Small intestine (tissue), 16 donors: ENCODE results near the gene CCNT2. TPM values are rescaled to one million over a fixed set of nuclear protein-coding genes. Genes with fewer than 3 reads are reported as not detected.

Experiments
- DNase-seq, 2 donors: peaks; one replicate each; pipeline versions ENCODE4 v3.0.0 to v3.0.0-alpha.2; 2013
- FAIRE-seq: peaks from 2 replicates; lab custom pipeline; 2012; peaks lifted over from hg19 to GRCh38; lab: Jason Lieb, UNC
- H3K27ac ChIP-seq, 3 donors: one replicate each; pipeline ENCODE4 v1.5.1; 2013; ENCODE audit warnings: low read length in 2 of 3, mild to moderate bottlenecking in 2 of 3, control low read depth in 1 of 3, inconsistent platforms in 1 of 3, low read depth in 1 of 3, moderate library complexity in 1 of 3
- H3K27me3 ChIP-seq, 3 donors: one replicate each; pipeline ENCODE4 v1.6.1; 2013; ENCODE audit warnings: low read length in 3 of 3, inconsistent platforms in 1 of 3; ENCODE audit not compliant: control insufficient read depth in 3 of 3, insufficient read depth in 3 of 3
- H3K36me3 ChIP-seq, 3 donors: one replicate each; pipeline ENCODE4 v1.6.1; 2013; ENCODE audit warnings: low read length in 3 of 3, inconsistent platforms in 1 of 3, low read depth in 1 of 3, mild to moderate bottlenecking in 1 of 3, moderate library complexity in 1 of 3; ENCODE audit not compliant: control insufficient read depth in 3 of 3, insufficient read depth in 2 of 3
- H3K4me1 ChIP-seq, 3 donors: one replicate each; pipeline ENCODE4 v1.6.1; 2013; ENCODE audit warnings: low read length in 2 of 3, inconsistent platforms in 1 of 3, low read depth in 1 of 3, mild to moderate bottlenecking in 1 of 3, moderate library complexity in 1 of 3; ENCODE audit not compliant: control insufficient read depth in 3 of 3, insufficient read depth in 2 of 3
- H3K4me3 ChIP-seq, 3 donors: one replicate each; pipeline ENCODE4 v1.5.1; 2013; ENCODE audit warnings: low read length in 3 of 3, control low read depth in 1 of 3, inconsistent platforms in 1 of 3, low read depth in 1 of 3, mild to moderate bottlenecking in 1 of 3, moderate library complexity in 1 of 3
- H3K9me3 ChIP-seq, 2 donors: one replicate each; pipeline ENCODE4 v1.6.1; 2013; ENCODE audit warnings: low read depth in 1 of 2, low read length in 1 of 2; ENCODE audit not compliant: control insufficient read depth in 2 of 2, insufficient read depth in 1 of 2
- WGBS, 3 donors: extraction: QIAGEN DNeasy Blood & Tissue Kit; methylation state at CpG; one replicate each; pipeline ENCODE4 v1.1.7; 2013; 5-methylcytosine and 5-hydroxymethylcytosine counted together
- long read RNA-seq, 10 donors: transcript quantifications; one replicate each; lab custom pipeline, GENCODE V29; 2026
- polyA plus RNA-seq, 4 donors: library from polyadenylated mRNA; stranded (reverse) in 3 of 4; unstranded in 1 of 4; fragments of 200-250 nt in 3 of 4; fragments of 120-200 nt in 1 of 4; gene quantifications; one replicate each; pipeline versions ENCODE4 v1.2.1 to v1.2.3, GENCODE V29; 2013
- donor health status: healthy with polysubstance abuse.
- donor health status: control.
- donor health status: control.
- donor health status: Bipolar disorder and iron deficiency.
- donor health status: healthy.

CCNT2 gene
- polyA plus RNA-seq = 10 to 100 TPM in 2 of 4 donors, 1 to 10 TPM in 2; 5.4 to 41.5 (median 9.3) TPM
- long read RNA-seq, donor 1 = 0 reads
- long read RNA-seq, donor 2, full-length matches to known transcripts = 4 of 4 reads
- long read RNA-seq, donor 2, partial matches to known transcripts = 0 of 4 reads
- long read RNA-seq, donor 2, other reads (novel, unspliced or antisense) = 0 of 4 reads
- long read RNA-seq, donor 3, full-length matches to known transcripts = 13 of 13 reads
- long read RNA-seq, donor 3, partial matches to known transcripts = 0 of 13 reads
- long read RNA-seq, donor 3, other reads (novel, unspliced or antisense) = 0 of 13 reads
- long read RNA-seq, donor 4 = 0 reads
- long read RNA-seq, donor 5, full-length matches to known transcripts = 4 of 4 reads
- long read RNA-seq, donor 5, partial matches to known transcripts = 0 of 4 reads
- long read RNA-seq, donor 5, other reads (novel, unspliced or antisense) = 0 of 4 reads
- long read RNA-seq, donor 6, full-length matches to known transcripts = 3 of 3 reads
- long read RNA-seq, donor 6, partial matches to known transcripts = 0 of 3 reads
- long read RNA-seq, donor 6, other reads (novel, unspliced or antisense) = 0 of 3 reads
- long read RNA-seq, donor 7 = 0 reads
- long read RNA-seq, donor 8 = 0 reads
- long read RNA-seq, donor 9, partial matches to known transcripts = 0 of 1 reads
- long read RNA-seq, donor 9, other reads (novel, unspliced or antisense) = 0 of 1 reads
- long read RNA-seq, donor 10, full-length matches to known transcripts = 10 of 15 reads
- long read RNA-seq, donor 10, partial matches to known transcripts = 5 of 15 reads
- long read RNA-seq, donor 10, other reads (novel, unspliced or antisense) = 0 of 15 reads

DNA sequence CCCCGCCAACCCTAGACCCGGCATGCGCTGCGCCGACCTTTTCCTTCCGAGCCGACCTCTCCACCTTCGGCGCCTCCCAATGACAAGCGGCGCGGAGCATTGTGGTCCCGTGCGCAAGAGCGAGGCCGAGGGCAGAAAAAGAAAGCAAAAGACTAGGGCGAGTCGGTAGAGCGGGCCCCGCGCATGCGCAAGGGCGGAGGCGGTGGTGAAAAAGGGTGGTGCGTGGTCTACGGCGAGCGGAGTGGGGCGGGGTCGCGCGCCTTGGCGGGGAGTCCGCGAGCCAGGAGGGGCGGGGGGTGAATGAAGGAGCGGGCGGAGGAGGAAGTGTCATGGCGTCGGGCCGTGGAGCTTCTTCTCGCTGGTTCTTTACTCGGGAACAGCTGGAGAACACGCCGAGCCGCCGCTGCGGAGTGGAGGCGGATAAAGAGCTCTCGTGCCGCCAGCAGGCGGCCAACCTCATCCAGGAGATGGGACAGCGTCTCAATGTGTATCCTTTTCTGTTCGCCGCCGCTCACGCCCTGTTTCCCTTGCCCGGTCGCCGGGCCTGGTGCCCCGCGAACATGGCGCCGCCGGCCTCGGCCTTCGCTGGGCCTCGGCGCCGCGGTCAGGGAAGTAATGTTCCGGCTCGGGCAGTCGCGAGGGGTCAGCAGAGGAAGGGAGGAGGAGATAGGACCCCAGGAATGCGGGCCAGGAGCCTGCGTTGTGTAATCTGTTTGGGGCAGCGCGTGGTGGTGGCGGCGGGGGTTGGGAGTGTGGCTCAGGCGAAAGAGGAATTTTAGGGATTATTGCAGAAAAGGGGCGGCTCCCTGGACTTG, at the start of gene CCNT2:
Gene CCNT2, plus strand, starts transcription at position 297 of the 815 bp plus-strand sequence. Its CDS starts 33 bp downstream, at position 330.
- Histone ChIP-seq H3K4me3 (peak within 1 kb of the TSS; percentile 88 to 96 (median 91)), H3K36me3 (peaks cover 0 to 4% (median 2%) of the 10 kb centered on the region in 3 donors), H3K27ac (peak within 1 kb of the TSS; percentile 98 to 100 (median 99)), H3K27me3 (no peaks in the 10 kb centered on the region), H3K9me3 (no peaks in the 10 kb centered on the region), H3K4me1 (peaks cover 0 to 4% (median 0%) of the 10 kb centered on the region in 3 donors)
- WGBS, 3 donors = 0% methylated on average over 55 to 83 of the region's 83 CpGs
- DNase-seq = peak; percentile 99 to 100
- FAIRE-seq = no peak

DNA sequence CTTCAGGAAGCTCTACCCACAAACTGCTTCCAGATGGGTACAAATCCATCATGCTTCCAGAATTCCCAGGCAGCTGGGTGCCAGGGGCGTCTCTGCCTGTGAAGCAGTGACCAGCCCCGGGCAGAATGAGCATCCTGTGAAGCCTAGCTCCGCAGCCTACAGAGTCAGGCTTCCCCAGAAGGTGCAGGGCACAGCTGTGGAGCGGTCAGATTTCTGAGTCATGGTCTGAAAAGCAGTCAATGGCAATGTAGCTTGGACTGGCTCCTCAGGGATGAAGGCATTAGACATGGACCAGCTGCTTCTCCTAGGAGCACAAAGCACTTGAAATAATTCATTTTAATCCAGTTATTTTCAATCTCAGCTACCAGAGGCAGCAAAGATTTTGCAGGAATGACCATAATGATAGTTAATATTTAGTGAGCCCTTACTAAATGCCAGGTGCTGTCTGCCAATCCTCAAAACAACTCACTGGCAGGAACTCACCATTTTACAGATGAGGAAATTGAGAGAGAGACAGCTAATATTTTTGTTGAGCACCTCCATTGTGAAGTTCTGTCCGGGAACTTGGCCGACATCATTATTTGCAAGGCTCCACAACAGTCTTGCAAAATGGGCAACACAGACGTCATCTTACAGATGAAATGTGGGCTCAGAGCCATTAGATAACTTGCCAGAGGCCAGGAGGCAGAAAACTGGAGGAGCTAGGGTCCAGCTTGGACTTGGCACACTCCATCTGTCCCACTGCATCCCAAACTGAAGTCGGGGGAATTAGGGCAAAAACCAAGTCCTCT, 48.5 kb upstream of the CCNT2 start:
- no peaks in the 10 kb centered on the region for H3K27me3 ChIP-seq
- no peaks in the 10 kb centered on the region for H3K9me3 ChIP-seq
- H3K27ac ChIP-seq = no peak overlapping the region
- WGBS, 3 donors = 79 to 82% (median 82%) methylated on average over 8 of the region's 8 CpGs
- H3K4me3 ChIP-seq = no peak overlapping the region
- DNase-seq (no peak), FAIRE-seq (no peak)
- no peaks in the 10 kb centered on the region for H3K36me3 ChIP-seq
- no peaks in the 10 kb centered on the region for H3K4me1 ChIP-seq

DNA sequence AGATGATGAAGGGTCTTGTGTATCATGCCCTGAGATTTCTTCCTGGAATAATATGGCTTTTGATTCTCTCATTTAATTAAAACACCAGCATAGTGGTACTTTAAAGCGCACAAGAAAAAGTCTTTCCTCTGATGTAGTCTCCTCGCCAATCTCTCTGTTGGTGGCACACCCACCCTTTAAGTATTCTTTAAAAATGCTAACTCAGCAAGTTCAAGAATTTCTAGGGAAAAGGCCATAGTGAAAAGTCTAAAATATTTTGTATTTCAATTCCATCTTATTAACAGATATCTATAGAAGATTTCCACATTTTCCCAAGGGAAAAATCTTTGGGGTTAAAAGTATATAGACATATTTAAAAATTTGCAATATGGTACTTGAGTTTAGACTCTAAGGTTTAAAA, 45.5 kb upstream of the CCNT2 start:
- Histone ChIP-seq H3K36me3 (no peaks in the 10 kb centered on the region), H3K27ac (no peak overlapping the region), H3K4me3 (no peak overlapping the region), H3K27me3 (no peaks in the 10 kb centered on the region), H3K9me3 (peaks cover 0 to 1% of the 10 kb centered on the region in 2 donors), H3K4me1 (no peaks in the 10 kb centered on the region)
- no peak for DNase-seq
- WGBS, 3 donors = 95 to 100% (median 98%) methylated on average over 2 of the region's 2 CpGs
- FAIRE-seq = no peak

DNA sequence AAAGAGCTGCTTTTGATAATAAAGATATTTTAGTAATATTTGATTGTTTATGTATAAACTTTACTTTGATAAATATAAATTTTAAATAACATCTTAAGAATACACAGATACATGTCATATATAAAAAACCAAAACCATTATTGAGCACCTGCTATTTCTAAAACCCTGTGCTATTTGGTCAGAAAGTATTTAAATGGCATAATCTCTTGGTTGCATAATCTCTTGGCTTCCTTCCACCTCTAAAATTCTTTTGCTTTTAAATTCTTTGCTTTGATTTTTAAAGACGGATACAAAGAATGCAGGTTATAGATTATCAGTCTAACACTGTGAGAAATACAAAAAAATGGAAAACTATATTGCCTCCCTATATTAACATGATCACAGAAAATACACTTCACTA, 43.3 kb upstream of the CCNT2 start:
- FAIRE-seq (no peak), DNase-seq (no peak)
- Histone ChIP-seq H3K27ac (no peak overlapping the region), H3K36me3 (no peaks in the 10 kb centered on the region), H3K4me3 (no peak overlapping the region), H3K27me3 (no peaks in the 10 kb centered on the region), H3K4me1 (peaks cover 0 to 1% (median 0%) of the 10 kb centered on the region in 3 donors), H3K9me3 (peaks cover 0 to 8% of the 10 kb centered on the region in 2 donors)
- WGBS, 3 donors = 64 to 75% (median 70%) methylated on average over 1 of the region's 1 CpG

DNA sequence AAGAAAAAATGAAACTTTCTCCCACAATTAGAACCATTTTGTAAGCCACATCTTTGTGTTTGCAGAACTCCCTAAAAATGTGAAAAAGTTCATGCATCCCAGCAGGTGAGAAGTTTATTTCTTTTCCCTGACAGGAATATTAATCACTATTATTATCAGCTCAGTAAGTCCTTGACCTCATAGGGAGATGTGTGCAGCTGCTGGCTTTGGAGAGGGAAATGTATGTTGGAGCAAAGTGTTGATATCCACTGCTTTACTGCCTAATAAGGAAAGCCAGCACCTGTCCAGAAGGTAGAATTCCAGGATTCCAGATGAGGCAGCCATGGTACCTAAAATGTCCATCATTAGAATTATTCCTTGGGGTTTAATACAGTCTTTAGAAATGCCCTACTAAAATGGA, 35.8 kb upstream of the CCNT2 start:
- no peaks in the 10 kb centered on the region for H3K27me3 ChIP-seq
- FAIRE-seq = no peak
- H3K4me1 ChIP-seq = peaks cover 0 to 1% (median 0%) of the 10 kb centered on the region in 3 donors
- DNase-seq = no peak
- peaks cover 0 to 8% of the 10 kb centered on the region in 2 donors for H3K9me3 ChIP-seq
- no peaks in the 10 kb centered on the region for H3K36me3 ChIP-seq
- no peak overlapping the region for H3K4me3 ChIP-seq
- no peak overlapping the region for H3K27ac ChIP-seq

DNA sequence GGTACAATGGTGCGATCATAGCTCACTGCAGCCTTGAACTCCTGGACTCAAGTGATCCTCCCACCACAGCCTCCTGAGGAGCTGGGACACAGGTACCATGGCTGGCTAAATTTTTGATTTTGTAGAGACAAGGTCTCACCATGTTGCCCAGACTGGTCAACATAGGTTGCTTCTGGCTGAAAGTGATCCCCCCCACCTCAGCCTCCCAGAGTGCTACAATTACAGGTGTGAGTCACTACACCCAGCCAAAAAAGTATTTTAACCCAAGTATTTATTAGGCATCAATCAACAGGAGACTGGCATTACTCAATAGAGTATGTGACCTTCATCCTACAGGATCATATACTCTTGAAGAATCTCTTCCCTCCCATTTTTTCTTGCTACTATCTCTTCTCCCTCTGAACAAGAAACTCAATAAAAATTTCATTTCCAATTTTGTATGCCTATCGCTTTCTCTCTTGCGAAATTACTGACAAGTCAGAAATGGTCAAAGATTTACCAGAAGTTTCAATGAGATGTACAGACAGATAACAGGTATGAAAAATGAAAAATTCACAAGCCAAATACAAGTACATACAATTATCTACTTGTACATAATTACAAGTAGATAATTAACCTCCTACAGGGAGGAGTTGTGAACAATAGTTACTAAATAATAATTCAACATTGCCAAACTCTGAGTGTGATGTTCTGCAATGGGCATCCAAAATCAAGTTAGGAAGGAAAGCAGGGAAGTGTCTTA, 34.9 kb upstream of the CCNT2 start:
- FAIRE-seq = no peak

DNA sequence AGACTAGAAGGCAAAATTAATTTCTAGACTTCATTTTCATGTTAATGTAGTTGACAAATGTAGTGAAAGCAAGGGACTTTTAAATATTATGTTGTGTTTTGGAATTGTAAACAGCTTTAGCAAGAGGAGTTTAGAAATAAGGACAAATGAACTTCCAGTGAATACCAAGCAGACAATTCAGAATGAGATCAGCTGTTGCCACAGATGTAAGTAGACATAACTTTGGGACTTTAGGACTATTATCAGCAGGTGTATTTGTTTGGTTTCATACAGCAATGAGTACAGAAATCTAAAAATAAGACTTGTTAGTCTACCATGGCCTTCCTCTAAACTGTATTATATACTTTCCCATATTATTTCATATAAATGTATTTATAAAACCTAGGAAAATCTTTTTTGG, 34.2 kb upstream of the CCNT2 start:
- DNase-seq = no peak
- Histone ChIP-seq H3K4me1 (no peaks in the 10 kb centered on the region), H3K9me3 (no peaks in the 10 kb centered on the region), H3K4me3 (no peak overlapping the region), H3K27me3 (no peaks in the 10 kb centered on the region), H3K36me3 (no peaks in the 10 kb centered on the region), H3K27ac (no peak overlapping the region)
- no peak for FAIRE-seq

More for the DNA sequence above, 34.9 kb upstream of the CCNT2 start:
- H3K27ac ChIP-seq = no peak overlapping the region
- no peak overlapping the region for H3K4me3 ChIP-seq
- H3K27me3 ChIP-seq = no peaks in the 10 kb centered on the region
- H3K9me3 ChIP-seq = peaks cover 0 to 1% of the 10 kb centered on the region in 2 donors
- peak in 1 of 2 donors; percentile 15 for DNase-seq
- H3K4me1 ChIP-seq = peaks cover 0 to 1% (median 0%) of the 10 kb centered on the region in 3 donors
- WGBS, 3 donors = 90 to 94% (median 93%) methylated on average over 3 of the region's 3 CpGs
- H3K36me3 ChIP-seq = no peaks in the 10 kb centered on the region
